Fibroblast of villous mesenchyme (primary cell): ENCODE measurements around the gene NLRP12. TPM values are rescaled to one million over a fixed set of nuclear protein-coding genes. Genes with fewer than 3 reads are reported as not detected.
"Not testable (repeated sequence)": the region's sequence is repeated elsewhere in the genome, so short reads cannot be mapped to it uniquely, and the experiment has no call there.

Source experiments
- DNase-seq: peaks from one replicate; pipeline ENCODE4 v3.0.0-alpha.2; 2010; ENCODE audit warnings: low read depth
- H3K4me3 ChIP-seq: 2 replicates; pipeline ENCODE4 v1.5.1; 2011; ENCODE audit warnings: low read depth, mild to moderate bottlenecking, low read length
- small RNA-seq: library from RNA; depleted of rRNA; stranded (forward); fragments of <200 nt; gene quantifications from one replicate; pipeline ENCODE3, GENCODE V24; 2012
- total RNA-seq: library from RNA; depleted of rRNA; stranded (reverse); fragments of >200 nt; gene quantifications from 2 replicates; pipeline ENCODE4 v1.2.3, GENCODE V29; 2012
- TF ChIP-seq, protein P1 (sequence below): IDR thresholded peaks from 2 replicates; pipeline ENCODE4 v1.5.1; 2012; ENCODE audit warnings: low read depth, mild to moderate bottlenecking, low read length; ENCODE audit not compliant: insufficient read depth

Gene NLRP12
- total RNA-seq, 1 donor: not detected

DNA sequence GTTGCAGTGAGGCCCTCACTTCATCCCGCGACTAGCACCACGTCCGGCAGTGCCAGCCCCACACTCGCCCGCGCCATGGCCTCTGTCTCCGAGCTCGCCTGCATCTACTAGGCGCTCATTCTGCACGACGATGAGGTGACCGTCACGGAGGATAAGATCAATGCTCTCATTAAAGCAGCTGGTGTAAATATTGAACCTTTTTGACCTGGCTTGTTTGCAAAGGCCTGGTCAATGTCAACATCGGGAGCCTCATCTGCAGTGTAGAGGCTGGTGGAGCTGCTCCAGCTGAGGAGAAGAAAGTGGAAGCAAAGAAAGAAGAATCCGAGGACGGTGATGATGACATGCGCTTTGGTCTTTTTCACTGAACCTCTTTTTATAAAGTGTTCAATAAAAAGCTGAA lies 48.6 kb downstream of the NLRP12 start:
- no peak for DNase-seq
- TF ChIP-seq, protein P1, sequence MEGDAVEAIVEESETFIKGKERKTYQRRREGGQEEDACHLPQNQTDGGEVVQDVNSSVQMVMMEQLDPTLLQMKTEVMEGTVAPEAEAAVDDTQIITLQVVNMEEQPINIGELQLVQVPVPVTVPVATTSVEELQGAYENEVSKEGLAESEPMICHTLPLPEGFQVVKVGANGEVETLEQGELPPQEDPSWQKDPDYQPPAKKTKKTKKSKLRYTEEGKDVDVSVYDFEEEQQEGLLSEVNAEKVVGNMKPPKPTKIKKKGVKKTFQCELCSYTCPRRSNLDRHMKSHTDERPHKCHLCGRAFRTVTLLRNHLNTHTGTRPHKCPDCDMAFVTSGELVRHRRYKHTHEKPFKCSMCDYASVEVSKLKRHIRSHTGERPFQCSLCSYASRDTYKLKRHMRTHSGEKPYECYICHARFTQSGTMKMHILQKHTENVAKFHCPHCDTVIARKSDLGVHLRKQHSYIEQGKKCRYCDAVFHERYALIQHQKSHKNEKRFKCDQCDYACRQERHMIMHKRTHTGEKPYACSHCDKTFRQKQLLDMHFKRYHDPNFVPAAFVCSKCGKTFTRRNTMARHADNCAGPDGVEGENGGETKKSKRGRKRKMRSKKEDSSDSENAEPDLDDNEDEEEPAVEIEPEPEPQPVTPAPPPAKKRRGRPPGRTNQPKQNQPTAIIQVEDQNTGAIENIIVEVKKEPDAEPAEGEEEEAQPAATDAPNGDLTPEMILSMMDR: no peak
- H3K4me3 ChIP-seq: no peak overlapping the region

DNA sequence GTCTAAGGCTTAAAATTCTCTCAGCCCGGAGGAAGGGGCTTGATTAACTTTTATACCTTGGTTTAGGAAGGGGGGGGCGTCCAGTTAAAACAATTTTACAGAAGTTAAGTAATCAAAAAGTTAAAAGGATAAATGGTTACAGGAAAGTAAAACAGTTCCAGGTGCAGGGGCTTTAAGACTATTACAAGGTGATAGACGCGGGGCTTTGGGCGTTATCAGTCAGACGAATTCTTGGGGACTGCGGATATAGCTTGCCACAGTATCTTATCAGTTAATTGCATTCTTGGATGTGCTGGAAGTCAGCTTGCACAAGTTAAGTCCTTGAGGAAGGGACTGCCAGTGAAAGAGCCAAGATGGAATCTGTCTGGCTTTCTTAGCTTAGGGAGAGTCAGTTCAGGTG lies 49.6 kb downstream of the NLRP12 start:
- not testable (repeated sequence) for H3K4me3 ChIP-seq, DNase-seq

DNA sequence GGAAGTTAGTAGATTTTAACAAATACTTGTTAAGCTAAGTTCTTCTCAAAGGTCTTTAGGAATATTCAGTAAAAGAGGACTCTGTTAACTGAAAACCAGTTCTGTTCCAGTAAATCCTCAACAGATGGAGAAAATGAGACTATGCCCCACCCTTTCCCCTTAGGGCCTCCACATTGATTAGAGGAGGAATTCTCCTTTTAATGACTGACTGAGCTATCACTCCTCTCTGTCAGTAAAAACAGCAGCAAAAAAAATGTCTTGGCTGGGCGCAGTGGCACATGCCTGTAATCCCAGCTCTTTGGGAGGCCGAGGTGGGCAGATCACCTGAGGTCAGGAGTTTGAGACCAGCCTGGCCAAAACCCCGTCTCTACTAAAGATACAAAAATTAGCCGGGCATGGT lies 50.1 kb downstream of the NLRP12 start:
- TF ChIP-seq, protein P1: no peak
- no peak overlapping the region for H3K4me3 ChIP-seq
- no peak for DNase-seq

DNA sequence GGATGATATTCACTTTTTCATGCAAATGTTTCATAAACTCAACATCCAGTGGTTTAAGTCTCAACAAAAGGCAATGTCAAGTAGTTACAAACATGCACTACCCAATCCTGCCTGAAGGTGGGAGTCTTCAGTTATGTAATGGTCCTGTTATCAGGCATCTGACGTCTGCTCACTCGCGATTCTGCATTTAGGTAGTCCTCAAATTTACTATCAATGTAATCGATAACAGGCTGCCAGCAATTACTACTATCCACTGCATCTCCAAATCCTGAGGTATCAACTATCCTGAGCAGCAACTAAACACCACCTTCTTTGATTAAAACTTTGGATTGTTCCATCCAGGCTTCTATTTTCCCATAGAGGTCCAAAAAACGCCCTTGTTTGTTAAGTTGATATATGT lies 51.2 kb downstream of the NLRP12 start:
- no peak overlapping the region for H3K4me3 ChIP-seq
- peak; percentile 84 for DNase-seq
- TF ChIP-seq, protein P1: peak; percentile 82

DNA sequence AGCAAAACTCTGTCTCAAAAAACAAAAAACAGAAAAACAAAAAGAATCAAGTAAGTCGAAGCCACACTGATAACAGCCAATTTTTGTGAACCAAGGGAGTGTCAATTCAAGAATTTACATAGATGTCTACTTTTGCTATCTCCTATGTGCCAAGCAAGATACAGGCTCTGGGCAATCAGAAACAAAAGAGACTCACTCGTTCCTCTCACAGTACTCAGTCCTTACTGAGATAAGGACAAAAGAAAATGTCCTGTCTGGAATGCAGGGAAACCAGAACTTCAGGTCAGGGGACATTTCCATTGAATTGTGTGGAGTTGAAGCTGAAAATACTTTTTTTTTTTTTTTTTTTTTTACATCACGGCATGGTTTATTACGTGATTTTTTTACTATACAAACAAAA lies 53.0 kb downstream of the NLRP12 start:
- DNase-seq: no peak

DNA sequence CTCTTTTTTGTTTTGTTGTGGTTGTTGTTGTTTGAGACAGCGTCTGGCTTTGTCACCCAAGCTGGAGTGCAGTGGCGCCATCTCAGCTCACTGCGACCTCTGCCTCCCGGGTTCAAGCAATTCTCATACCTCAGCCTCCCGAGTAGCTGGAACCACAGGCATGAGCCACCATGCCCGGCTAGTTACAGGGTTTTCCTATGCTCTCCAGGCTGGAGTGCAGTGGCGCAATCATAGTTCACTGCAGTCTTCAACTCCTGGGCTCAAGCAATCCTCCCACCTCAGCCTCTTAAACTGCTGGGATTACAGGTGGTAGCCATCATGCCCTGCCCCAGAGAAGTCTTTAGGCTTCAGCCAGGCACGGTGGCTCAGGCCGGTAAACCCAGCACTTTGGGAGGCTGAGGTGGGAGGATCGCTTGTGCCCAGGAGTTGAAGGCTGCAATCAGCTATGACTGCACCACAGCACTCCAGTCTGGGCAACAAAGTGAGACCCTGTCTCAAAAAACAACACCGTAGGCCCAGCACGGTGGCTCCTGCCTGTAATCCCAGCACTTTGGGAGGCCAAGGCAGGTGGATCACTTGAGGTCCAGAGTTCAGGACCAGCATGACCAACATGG lies 54.3 kb downstream of the NLRP12 start:
- peak; percentile 13 for DNase-seq
- not testable (repeated sequence) for H3K4me3 ChIP-seq

More for the DNA sequence above, 53.0 kb downstream of the NLRP12 start:
- no peak overlapping the region for H3K4me3 ChIP-seq
- TF ChIP-seq, protein P1: no peak

DNA sequence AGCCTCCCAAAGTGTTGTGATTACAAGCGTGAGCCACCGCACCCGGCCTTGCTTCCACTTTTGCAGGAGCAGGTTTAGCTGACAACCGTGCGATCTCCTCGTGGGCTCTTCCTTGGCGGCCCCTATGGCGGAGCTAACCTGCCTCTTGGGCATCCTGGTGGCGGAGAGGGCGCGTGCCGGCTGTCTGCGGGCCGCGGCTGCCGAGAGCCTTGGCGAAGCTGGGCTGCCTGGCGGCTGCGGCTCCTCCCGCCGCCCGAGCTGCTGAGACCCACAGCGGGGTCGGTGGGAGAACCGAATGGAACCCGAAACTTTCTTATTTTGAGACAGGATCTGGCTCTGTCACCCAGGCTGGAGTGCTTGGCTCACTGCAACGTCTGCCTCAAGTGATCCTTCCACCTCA lies 55.7 kb downstream of the NLRP12 start:
- no peak overlapping the region for H3K4me3 ChIP-seq
- TF ChIP-seq, protein P1: no peak
- no peak for DNase-seq

DNA sequence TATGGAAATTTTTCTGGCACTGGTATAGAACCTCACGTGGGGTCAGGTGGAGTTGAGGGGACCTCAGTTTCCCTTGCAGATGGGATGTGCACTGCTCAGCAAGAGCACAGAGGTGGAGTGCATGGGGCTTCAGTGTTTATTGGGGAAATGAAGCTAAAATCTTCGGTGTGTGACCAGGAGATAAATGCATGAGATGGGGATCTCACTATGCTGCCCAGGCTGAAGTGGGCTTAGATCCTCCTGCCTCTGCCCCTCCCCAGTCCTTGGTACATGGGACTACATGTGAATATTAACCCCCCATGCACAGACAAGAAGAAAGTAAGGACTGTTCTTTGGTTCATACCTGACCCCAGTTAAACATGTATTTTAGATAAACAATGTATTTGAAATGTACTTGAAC lies 65.1 kb downstream of the NLRP12 start:
- H3K4me3 ChIP-seq, DNase-seq: not testable (repeated sequence)

Small RNA genes within 50 kb of the gene (small RNA-seq; reads per million reads assigned to genes)
- gene AC008753.1: not detected
- 5.2 reads per million, percentile 82 among the genes with 10 or more reads in this experiment for gene MIR1283-2
- not detected for gene MIR371A
- gene MIR372: not detected
- 0.38 reads per million for gene MIR373
- not detected for gene MIR516A1
- 2.8 reads per million, percentile 66 among the genes with 10 or more reads in this experiment for gene MIR516A2
- gene MIR519A1: 26.9 reads per million, percentile 94 among the genes with 10 or more reads in this experiment
- gene MIR521-1: 2.4 reads per million, percentile 60 among the genes with 10 or more reads in this experiment
- 5.0 reads per million, percentile 81 among the genes with 10 or more reads in this experiment for gene MIR527
- not detected for gene RNU6-1041P
- not detected for gene RNU6-165P
- gene RNU6-751P: not detected
- gene RNU6-982P: not detected

Other genes starting within 250 kb of the NLRP12 start
- gene DPRX, start 192.3 kb downstream of the NLRP12 start, total RNA-seq: not detected in 2 replicates
- gene MYADM, start 43.6 kb upstream of the NLRP12 start, total RNA-seq: 31.1 and 34.8 TPM in 2 replicates
- under 0.01 and 0.43 TPM in 2 replicates for gene PRKCG, start 57.9 kb upstream of the NLRP12 start, total RNA-seq
- gene CACNG7, start 85.0 kb upstream of the NLRP12 start, total RNA-seq: 0.32 and 0.43 TPM in 2 replicates
- under 0.01 TPM in 1 of 2 replicates, not detected in the other for gene CACNG8, start 138.6 kb upstream of the NLRP12 start, total RNA-seq
- under 0.01 and 1.3 TPM in 2 replicates for gene CACNG6, start 167.3 kb upstream of the NLRP12 start, total RNA-seq
- gene VSTM1, start 239.6 kb upstream of the NLRP12 start, total RNA-seq: 0.43 TPM in 1 of 2 replicates, not detected in the other